Stimulated activated CD8-positive, alpha-beta memory T cell treated with anti-CD3 and anti-CD28 coated beads, Interleukin-15, amount 100 ng/mL, for 48 hours (primary cell): ENCODE measurements around the gene EHBP1.

Experiments
- DNase-seq, 2 donors: peaks; one replicate each; pipeline ENCODE4 v3.0.0-alpha.2; 2020; ENCODE audit warnings: low read depth in 2 of 2

The EHBP1 gene

GRCh38 chr2:62705007-62705829, at the start of gene EHBP1:
Gene EHBP1 (plus strand): TSS chr2:62705713. CDS start chr2:62707192, 1,479 bp downstream.
- DNase-seq = peak; percentile 94 to 96

GRCh38 chr2:62657783-62658182, 47.7 kb upstream of the EHBP1 start:
- DNase-seq = no peak

GRCh38 chr2:62658891-62659290, 46.6 kb upstream of the EHBP1 start:
- no peak for DNase-seq

- no peak for DNase-seq
These were observed 45.4 kb upstream of the EHBP1 start for GRCh38 chr2:62660087-62660486.

- no peak for DNase-seq
These were observed 44.8 kb upstream of the EHBP1 start for GRCh38 chr2:62660582-62661262.

GRCh38 chr2:62661263-62661635, 44.3 kb upstream of the EHBP1 start:
- DNase-seq = no peak

- DNase-seq = no peak
These were observed 43.4 kb upstream of the EHBP1 start for GRCh38 chr2:62662131-62662530.

GRCh38 chr2:62662554-62662953, 43.0 kb upstream of the EHBP1 start:
- DNase-seq = no peak

- DNase-seq = no peak
These were observed 42.1 kb upstream of the EHBP1 start for GRCh38 chr2:62663411-62663810.

- DNase-seq = no peak
These were observed 41.4 kb upstream of the EHBP1 start for GRCh38 chr2:62663920-62664795.

- no peak for DNase-seq
These were observed 40.1 kb upstream of the EHBP1 start for GRCh38 chr2:62665446-62665845.

- DNase-seq = no peak
These were observed 36.3 kb upstream of the EHBP1 start for GRCh38 chr2:62669180-62669579.

- DNase-seq = no peak
These were observed 32.9 kb upstream of the EHBP1 start for GRCh38 chr2:62672601-62673000.

- DNase-seq = no peak
These were observed 30.5 kb upstream of the EHBP1 start for GRCh38 chr2:62675062-62675461.

- no peak for DNase-seq
These were observed 20.3 kb upstream of the EHBP1 start for GRCh38 chr2:62685256-62685655.

GRCh38 chr2:62686012-62686685, 19.4 kb upstream of the EHBP1 start:
- DNase-seq = no peak

GRCh38 chr2:62687636-62688035, 17.9 kb upstream of the EHBP1 start:
- DNase-seq = no peak

GRCh38 chr2:62688771-62689170, 16.7 kb upstream of the EHBP1 start:
- DNase-seq = no peak

- DNase-seq = no peak
These were observed 14.3 kb upstream of the EHBP1 start for GRCh38 chr2:62691186-62691585.

- no peak for DNase-seq
These were observed 13.3 kb upstream of the EHBP1 start for GRCh38 chr2:62692225-62692624.

GRCh38 chr2:62698653-62699052, 6.9 kb upstream of the EHBP1 start:
- DNase-seq = no peak

GRCh38 chr2:62704654-62705006, 883 bp upstream of the EHBP1 start:
- no peak for DNase-seq
